GM21528 (cell line): Measurements from ENCODE around the gene CSGALNACT2.

ENCODE experiments used
- ATAC-seq: cut with Tn5 transposase; IDR thresholded peaks from one replicate; pipeline ENCODE4 v1.9.1; 2021; ENCODE audit warnings: mild to moderate bottlenecking, moderate library complexity; ENCODE audit not compliant: unreplicated experiment, low FRiP score

Gene CSGALNACT2

DNA sequence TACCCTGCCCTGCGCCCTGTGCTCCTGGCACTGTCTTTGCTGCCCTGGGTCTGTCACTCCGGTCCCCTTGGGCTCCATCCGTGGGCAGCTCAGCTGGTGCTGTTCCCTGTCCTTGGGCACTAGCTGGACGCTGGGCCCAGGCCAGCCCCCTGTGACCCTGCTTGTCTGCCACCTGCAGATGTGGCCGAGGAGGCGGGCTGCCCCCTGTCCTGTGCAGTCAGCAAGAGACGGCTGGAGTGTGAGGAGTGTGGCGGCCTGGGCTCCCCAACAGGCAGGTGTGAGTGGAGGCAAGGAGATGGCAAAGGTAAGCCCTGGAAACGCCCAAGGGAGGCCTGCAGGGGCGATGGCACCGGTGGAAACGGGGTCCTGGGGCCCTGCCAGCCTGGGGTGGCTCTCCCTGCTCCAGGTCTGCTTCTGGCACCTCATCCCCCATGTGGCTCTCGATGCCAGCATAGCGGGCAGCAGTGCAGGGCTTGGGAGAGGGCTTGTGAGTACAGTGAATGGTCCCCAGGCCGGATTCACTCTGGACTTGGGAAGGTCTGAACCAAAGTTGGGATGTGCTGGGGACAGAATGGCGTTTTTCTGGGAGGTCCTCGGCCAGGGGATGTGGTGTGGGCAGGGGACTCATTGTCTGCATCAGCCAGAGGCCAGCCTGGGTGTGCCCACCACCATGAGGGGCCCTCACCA is 26.2 kb upstream of the CSGALNACT2 start:
- no peak for ATAC-seq

- ATAC-seq, result no peak
Observed at GRCh38 chr10:43112608-43112961, 25.7 kb upstream of the CSGALNACT2 start.

- no peak for ATAC-seq
Observed at GRCh38 chr10:43113201-43114087, 24.8 kb upstream of the CSGALNACT2 start.

DNA sequence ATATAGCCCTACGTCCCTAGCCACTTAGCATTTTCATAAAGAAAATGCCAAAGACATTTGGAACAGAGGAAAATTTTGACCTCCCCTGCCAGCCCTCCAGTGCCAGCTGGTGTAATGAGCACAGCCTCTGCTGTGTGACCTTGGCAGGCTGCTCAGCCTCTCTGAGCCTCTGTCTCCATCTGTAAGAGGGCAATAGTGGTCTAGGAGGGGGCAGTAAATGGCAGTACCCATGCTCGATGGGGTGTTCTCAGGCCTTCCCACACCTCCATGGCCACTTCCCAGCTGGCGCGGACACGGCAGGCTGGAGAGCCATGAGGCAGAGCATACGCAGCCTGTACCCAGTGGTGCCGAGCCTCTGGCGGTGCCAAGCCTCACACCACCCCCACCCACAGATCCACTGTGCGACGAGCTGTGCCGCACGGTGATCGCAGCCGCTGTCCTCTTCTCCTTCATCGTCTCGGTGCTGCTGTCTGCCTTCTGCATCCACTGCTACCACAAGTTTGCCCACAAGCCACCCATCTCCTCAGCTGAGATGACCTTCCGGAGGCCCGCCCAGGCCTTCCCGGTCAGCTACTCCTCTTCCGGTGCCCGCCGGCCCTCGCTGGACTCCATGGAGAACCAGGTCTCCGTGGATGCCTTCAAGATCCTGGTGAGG is 24.0 kb upstream of the CSGALNACT2 start:
- no peak for ATAC-seq

GRCh38 chr10:43114743-43115611 is 23.3 kb upstream of the CSGALNACT2 start:
- ATAC-seq, result no peak

- ATAC-seq, result no peak
Observed at GRCh38 chr10:43115881-43116595, 22.2 kb upstream of the CSGALNACT2 start.

- no peak for ATAC-seq
Observed at GRCh38 chr10:43116596-43116995, 21.6 kb upstream of the CSGALNACT2 start.

DNA sequence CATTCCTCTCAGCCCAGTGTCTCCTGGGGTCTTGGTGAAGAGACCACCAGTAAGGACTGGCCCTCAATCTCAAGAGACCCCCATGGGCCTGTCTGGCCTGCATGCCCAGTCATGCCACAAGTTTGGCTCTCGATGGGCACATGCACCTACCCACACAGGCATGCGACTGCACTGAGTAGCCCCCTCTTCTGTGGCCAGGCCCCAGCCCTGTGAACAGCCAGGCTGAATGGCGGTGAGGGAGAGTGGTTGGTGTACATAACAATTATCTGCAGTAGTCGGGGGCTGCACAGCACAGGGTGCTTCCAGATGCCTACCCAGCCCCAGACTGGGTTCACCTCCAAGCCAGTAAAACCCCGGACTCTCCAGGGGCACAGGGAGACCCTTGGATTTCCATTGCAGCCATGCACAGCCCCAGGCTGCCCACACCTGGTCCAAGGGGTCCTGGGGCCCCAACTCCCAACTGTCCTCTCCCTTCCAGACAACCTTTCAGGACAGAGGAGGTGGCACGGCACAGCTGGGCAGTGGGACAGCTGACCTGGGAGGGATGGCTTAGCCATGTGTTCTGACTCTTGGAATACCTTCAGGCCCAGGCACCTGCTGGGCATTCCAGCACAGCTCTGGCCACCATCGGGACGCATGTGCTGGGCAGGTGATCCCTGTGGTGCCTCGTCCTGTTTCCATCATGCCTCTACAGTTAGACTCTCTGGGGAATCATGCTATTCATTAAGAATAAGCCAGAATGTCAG is 21.0 kb upstream of the CSGALNACT2 start:
- no peak for ATAC-seq

- no peak for ATAC-seq
Observed at GRCh38 chr10:43117777-43118583, 20.3 kb upstream of the CSGALNACT2 start.

GRCh38 chr10:43118631-43119415 is 19.4 kb upstream of the CSGALNACT2 start:
- ATAC-seq, result no peak

DNA sequence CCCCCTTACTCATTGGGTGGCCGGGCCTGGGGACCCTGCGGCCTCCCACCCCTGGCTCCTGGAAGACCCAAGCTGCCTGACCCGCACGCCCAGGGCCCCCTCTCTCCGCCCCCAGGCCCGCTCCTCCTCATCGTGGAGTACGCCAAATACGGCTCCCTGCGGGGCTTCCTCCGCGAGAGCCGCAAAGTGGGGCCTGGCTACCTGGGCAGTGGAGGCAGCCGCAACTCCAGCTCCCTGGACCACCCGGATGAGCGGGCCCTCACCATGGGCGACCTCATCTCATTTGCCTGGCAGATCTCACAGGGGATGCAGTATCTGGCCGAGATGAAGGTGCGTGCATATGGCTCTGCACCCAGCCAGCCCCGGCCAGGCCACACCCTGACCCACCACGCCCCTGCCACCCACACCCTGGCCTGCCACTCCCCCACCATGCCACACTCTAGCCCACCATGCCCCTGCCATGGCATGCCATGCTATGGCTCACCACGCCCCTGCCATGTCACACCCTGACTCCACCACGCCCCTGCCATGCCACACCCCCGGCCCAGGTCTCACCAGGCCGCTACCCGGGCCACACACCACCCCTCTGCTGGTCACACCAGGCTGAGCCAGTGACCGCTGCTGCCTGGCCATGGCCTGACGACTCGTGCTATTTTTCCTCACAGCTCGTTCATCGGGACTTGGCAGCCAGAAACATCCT is 18.7 kb upstream of the CSGALNACT2 start:
- no peak for ATAC-seq

DNA sequence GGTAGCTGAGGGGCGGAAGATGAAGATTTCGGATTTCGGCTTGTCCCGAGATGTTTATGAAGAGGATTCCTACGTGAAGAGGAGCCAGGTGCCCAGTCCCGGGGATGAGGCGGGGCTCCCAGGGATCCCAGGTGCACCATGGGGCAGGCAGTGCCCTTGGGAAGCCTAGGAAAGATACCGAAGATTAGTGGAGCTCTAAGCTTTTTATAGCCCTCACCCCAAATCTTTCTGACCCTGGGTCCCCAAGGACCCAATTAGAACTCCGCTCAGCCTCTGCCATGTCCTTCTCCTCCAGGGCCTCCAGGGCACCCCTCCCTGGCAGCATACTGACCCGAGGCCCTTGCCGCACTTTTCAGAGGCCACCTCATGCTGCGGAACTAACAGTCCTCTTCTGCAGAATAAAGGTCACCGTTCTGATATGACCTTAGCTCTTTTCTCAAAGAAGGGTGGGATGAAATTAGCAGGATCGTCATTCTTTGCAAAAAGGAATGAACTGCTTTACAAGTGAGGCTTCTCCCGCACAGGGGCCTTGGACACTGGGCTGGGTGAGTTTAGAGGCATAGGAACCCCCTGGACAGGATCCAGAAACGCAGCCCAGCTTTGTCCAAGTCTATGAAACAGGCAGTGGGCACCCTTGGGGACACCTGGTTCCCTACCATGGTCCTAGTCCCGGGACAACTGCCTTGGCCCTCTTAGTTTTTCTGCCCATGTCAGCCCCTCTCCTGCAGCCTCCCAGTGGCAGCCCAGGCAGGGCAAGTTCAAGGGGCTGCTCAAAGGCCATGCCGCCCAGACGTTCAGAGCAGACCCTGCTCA is 17.9 kb upstream of the CSGALNACT2 start:
- ATAC-seq, result no peak

GRCh38 chr10:43120929-43121314 is 17.3 kb upstream of the CSGALNACT2 start:
- ATAC-seq, result peak; percentile 78

- ATAC-seq, result no peak
Observed at GRCh38 chr10:43121444-43121843, 16.8 kb upstream of the CSGALNACT2 start.

GRCh38 chr10:43122096-43122495 is 16.1 kb upstream of the CSGALNACT2 start:
- ATAC-seq, result no peak

GRCh38 chr10:43122826-43123225 is 15.4 kb upstream of the CSGALNACT2 start:
- no peak for ATAC-seq
